ENCODE data around the gene GCAT.
"Not testable (repeated sequence)": the region's sequence is repeated elsewhere in the genome, so short reads cannot be mapped to it uniquely, and the experiment has no call there.

Gene GCAT

DNA sequence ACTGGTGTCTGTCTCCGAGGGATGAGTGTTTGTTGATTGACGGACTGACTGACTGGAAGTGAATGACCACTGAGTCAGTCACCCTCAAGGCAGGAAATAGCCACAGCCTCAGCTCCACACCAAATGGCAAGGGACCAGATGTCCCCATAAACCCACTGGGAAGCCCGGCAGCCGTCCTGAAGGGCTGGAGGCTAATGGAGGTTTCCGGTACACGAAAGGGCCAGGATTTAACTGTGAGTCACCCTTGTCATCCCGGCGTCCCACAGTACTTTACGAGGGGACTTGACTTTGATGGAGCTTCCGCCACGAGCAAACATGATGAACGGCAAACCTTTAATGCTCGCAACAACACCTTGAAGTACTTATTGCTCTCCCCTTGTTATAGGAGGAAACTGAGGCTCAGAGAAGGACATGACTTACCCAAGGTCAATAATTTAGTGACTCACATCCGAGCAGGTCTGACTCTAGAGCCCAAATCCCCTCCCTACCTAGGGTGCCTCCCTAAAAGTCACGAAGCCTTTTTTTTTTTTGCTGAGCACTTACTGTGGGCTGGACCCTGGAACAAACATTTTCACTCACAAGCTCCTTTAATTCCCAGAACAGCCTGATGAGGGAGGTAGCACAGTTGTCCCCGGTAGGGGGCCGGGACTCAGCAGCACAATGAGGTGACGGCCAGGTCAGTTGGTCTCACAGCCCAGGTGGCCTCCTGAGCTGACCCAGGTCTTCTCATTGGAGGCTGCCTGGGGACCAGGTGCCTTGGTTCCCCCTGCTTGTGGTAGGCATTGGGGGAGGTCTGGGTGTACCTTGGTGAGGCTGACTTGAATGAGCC lies 25.2 kb upstream of the GCAT start:
- no peak for DNase-seq

DNA sequence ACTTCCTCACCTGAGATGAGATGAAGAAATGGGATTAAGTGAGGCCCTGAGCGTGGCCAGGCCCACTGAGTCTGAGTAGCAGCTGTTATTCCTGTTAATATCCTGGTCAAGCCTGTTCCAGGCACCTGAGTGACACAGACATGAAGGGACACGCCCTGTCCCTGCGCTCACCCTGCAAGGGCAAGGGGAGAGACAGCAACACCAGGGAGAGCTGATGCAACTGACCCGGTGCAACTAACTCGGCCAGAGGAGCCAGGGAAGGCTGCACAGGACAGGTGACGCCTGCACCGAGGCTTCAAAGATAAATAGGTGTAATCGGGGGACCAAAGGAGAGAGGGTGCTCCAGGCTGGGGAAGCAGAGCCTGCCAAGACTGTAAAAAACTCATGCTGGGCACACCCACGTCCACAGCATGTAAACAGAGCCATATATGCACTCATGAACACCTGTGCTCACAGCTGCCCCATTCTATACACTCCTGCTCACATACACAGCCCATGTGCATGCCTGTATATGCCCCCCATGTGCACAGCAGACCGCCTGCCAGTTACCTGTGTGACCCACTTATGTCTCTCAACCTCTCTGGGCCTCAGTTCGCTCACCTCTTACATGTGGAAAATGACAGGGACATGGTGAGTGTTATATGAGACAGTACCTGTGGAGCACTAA lies 22.8 kb upstream of the GCAT start:
- peak in 1 of 2 experiments; percentile 54 for DNase-seq

DNA sequence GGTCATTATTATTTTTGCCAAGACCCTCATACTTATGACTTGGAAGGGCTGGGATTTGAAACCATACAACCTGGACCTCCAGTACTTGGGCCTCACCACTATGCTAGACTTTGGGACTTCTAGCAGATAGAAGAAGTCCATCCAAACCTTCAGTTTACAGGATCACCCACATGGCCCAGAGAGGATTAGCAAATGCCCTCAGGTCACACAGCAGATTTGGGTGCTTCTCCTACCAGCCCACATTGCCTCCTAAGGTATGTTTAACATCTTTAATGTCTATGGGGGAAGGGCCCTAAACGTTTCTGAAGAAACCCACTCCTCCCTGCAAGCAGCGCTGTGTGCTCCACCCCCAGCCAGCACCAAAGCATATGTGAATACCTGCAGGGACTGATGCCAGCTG lies 17.5 kb upstream of the GCAT start:
- no peak for DNase-seq

DNA sequence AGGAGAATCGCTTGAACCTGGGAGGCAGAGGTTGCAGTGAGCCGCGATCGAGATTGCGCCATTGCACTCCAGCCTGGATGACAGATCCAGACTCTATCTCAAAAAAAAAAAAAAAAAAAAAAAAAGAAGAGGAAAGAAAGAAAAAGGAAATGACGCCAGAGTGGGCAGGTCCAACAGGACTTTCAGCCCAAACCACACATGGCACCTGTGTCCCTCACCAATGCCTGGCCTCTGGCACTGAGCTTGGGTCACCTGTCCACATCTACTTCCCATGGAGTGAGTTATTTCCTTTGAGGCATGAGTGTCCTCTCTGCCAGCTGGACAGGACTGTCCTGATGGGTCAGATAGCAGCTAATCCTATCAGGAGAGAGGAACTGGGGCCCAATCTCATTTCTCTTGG lies 15.2 kb upstream of the GCAT start:
- DNase-seq = no peak

DNA sequence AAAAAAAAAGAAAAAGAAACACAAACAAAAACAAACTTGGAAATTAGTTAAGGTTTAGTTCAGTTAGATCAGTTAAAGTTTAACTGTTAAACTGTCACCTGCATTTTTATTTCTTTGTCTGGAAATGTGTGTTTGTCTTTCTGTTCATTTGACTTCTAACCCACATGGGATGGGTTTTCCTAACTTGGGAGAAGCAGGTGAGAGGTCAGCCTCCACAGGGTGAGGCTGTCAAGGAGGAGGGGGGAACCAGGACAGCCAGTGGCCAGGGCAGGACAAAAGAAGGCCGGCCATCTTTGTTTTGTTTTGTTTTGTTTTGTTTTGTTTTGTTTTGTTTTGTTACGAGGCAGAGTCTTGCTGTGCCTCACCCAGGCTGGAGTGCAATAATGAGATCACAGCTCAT lies 13.4 kb upstream of the GCAT start:
- no peak for DNase-seq

DNA sequence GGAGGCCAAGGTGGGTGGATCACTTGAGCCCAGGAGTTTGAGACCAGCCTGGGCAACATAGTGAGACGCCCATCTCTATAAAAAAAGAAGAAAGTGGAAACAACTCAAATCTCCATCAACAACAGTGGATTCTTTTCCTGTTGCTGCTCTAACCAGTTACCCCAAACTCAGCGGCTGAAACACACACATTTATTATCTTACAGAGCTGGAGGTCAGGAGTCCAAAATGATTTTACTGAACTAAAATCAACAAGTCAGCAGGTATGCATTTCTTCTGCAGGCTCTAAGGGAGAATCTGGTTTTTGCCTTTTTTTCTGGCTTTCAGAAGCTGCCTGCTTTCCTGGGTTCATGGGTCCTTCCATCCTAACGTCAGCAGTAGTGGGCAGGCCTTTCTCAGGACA lies 11.7 kb upstream of the GCAT start:
- no peak for DNase-seq

DNA sequence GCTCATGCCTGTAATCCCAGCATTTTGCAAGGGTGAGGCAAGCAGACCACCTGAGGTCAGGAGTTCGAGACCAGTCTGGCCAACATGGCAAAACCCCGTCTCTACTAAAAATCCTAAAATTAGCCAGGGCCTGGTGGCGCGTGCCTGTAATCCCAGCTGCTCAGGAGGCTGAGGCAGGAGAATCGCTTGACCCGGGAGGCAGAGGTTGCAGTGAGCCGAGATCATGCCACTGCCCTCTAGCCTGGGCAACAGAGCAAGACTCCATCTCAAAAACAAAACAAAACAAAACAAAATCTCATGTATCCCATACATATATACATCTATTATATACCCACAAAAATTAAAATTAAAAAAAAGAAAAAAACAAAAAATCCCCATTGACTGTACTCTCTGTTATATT lies 10.5 kb upstream of the GCAT start:
- DNase-seq = not testable (repeated sequence)

DNA sequence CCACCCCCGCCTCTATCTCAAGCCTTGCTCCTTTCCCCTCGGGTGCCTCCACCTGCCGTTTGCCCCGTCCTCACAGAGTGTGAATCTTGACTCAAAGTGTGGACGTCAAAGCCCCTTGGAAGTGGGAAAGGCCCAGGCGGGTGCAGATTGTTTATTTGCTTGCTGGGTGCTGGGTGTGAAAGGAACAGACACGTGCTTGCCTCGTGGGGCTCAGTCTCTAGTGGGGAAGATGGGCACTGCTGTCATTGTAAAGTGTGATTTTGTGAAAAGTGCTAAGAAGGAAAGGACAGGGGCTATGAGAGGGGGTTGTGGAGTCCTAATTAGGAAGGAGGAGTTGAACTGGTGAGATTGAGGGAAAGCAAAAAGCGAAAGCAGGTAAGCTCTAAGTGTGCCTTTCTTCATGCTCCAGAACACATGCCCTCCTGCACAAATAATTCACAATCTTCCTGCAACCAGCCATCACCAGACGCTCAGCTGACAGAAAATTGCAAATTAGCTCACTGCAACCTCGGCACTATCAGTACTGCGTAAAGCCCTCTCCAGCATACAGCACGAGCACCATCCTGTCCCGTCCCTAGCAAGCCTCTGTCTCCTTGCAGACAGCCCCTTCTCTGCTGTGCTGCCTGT lies 9.7 kb upstream of the GCAT start:
- no peak for DNase-seq

DNA sequence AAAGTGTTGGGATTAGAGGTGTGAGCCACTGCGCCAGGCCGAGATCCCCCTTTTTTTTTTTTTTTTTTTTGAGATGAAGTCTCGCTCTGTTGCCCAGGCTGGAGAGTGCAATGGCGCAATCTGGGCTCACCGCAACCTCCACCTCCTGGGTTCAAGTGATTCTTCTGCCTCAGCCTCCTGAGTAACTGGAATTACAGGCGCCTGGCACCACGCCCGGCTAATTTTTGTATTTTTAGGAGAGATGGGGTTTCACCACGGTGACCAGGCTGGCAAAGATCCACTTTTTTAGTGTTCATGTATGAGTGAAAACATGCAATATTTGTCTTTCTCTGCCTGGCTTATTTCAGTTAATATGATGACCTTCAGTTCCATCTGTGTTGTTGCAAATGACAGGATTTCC lies 7.8 kb upstream of the GCAT start:
- DNase-seq = not testable (repeated sequence)

DNA sequence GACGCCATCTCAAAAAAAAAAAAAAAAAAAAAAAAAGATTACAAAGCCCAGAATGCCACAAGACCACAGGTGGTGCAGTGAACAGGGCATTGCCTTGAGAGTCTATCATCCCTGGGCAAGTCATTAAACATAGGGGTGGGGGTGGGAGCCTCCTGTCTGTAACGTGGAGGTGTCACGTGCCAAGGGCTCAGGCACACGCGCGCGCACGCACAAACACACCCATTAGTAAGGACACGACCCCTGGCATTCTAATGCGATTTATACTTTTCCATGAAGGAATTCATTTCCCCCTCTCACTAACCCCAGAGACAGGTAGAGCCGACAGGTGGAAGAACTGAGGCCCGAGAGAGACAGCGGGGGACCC lies 5.8 kb upstream of the GCAT start:
- peak; percentile 53 to 77 for DNase-seq

DNA sequence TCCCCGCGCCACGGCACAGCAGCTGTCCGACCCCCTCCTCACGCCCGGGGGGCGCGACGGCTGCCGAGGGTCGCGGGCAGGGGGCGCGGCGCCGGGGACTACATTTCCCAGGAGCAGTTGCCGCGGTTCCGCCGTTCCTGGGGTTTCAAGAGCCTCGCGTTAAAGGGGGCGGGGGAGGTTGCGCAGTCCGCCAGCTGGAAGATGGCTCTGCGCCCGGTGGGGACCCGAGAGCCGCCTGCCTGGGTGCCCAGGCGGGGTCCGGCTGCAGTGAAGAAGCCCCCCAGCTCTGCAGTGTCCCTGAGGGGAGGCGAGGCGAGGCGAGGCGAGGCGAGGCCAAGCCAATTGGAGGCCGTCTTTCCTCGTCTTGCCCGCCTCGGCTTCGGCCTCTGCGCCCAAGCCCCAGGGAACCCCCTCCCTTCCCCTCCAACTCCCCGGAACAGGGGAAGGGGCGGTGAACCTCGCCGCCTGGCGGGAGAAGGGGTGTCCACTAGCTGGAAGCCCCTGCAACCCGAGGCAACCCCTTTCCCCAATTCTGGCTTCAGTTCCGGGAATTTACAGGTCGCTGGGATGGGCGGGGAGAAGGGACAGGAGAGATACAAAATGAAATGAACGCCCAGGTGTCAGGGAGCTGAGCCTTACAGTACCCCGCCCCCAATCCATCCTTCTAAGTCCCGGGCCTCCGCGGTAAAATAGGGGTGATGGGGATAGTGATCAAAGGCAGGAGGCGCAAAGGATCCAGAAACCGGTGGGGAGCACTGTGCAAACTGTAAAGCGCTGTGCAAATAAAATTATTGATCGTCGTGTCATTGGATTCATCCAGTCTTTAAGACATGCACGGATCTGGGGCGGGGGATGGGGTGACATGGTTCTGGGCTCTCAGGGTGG lies 5.2 kb upstream of the GCAT start:
- DNase-seq = peak; percentile 32 to 78

DNA sequence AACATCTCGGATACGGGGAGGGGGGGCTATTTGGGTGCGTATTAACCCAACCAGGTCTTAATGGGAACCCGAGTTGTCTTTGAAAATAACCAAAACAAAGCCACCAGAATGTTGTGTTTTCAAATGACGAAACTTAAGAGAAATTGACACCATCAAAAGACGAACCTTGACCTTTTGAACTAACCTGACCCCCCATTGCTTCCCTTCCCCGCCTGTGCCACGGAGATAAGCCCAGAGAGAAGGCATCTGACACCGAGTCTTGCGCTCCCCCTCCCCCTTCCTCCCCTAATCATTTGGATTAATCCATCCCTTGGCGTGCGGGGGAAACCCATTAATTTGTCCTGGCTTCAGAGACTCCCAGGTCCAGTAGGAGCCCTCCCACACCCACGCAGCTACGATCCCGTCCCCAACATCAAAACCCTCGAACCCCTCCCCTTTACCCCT lies 4.5 kb upstream of the GCAT start:
- DNase-seq = peak; percentile 72 to 77

DNA sequence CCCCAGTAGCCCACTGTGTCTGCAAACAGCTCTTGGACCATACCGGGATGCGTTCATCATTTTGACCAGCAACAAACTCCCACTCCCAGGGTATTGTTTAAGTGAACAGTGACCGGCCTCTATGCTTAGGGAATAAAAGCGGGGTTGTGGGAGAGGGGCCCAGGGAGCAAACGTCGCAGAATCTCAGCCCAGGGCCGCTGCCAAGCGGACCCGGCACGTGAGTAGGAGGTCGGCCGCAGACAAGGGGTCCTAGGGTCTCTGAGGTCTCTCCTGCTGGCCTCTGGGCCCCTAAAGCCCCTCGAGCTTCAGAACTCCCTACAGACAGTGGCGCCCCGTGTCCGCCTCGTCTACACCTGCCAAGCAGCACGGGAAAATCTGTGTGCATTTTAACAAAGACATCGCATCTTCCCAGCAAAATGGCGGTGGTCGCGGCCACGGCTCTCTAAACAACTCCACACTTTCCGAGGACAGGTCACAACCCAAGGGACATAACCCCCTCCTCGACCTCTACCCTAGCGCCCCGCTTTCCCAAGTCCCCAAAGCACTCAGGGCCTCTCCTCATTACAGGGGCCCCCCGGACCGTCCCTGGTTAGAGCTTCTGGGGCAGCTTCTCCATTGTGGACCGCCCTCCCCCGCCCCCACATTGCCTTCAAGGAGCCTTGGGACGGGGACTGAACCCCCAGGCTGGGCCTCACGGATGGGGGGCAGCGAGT lies 3.9 kb upstream of the GCAT start:
- DNase-seq = peak; percentile 72 to 77

DNA sequence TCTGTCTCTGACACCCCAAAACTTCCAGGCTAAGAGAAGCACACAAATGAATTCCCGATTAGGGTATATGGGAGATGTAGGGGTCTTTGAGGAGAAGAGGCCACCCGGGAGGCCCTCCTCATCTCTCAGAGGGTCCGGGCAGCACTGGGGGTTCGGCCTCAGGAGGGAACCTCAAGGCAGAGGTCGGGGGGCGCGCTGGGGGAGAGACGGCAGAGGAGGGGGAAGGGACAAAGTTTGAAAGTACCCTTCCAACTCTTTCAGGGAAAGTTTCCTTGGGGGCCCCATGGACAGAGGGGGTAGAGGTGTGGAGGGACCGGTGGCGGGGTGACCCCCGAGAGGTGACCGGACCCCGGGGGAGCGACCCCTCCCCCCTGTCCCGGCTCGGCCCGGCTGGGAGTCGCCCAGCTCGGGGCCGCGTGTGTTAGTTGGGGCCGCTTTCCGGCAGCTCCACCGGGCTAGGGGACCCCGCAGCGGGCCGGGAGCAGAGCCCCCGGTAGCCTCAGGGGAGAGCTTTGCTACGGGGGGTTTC lies 3.3 kb upstream of the GCAT start:
- DNase-seq = no peak

DNA sequence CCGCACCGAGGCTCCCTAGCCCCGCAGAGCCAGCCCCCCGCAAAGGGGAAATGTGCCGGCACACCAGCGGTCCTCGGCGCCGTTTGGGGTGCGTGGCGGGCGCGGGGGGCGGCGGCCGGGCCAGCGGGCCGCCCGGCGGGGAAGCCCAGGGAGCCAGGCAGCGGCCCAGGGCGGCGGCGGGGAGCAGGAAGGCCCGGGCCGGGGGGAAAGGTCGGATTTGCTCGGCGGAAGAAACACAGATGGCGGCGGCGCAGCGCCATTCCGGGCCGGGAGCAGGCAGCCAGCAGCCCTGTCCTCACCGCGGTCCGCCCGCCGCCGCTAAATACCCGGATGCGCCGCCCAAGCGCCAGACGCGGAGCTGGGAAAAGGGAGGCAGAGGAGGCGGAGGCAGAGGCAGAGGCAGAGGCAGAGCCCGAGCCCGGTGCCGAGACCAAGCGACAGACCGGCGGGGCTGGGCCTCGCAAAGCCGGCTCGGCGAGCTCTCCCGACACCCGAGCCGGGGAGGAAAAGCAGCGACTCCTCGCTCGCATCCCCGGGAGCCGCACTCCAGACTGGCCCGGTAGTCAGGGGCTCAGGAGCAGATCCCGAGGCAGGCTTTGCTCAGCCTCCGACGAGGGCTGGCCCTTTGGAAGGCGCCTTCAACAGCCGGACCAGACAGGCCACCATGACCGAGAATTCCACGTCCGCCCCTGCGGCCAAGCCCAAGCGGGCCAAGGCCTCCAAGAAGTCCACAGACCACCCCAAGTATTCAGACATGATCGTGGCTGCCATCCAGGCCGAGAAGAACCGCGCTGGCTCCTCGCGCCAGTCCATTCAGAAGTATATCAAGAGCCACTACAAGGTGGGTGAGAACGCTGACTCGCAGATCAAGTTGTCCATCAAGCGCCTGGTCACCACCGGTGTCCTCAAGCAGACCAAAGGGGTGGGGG lies 2.6 kb upstream of the GCAT start:
- DNase-seq = peak; percentile 47 to 76

DNA sequence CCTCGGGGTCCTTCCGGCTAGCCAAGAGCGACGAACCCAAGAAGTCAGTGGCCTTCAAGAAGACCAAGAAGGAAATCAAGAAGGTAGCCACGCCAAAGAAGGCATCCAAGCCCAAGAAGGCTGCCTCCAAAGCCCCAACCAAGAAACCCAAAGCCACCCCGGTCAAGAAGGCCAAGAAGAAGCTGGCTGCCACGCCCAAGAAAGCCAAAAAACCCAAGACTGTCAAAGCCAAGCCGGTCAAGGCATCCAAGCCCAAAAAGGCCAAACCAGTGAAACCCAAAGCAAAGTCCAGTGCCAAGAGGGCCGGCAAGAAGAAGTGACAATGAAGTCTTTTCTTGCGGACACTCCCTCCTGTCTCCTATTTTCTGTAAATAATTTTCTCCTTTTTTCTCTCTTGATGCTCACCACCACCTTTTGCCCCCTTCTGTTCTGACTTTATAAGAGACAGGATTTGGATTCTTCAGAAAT lies 1.9 kb upstream of the GCAT start:
- no peak for DNase-seq

DNA sequence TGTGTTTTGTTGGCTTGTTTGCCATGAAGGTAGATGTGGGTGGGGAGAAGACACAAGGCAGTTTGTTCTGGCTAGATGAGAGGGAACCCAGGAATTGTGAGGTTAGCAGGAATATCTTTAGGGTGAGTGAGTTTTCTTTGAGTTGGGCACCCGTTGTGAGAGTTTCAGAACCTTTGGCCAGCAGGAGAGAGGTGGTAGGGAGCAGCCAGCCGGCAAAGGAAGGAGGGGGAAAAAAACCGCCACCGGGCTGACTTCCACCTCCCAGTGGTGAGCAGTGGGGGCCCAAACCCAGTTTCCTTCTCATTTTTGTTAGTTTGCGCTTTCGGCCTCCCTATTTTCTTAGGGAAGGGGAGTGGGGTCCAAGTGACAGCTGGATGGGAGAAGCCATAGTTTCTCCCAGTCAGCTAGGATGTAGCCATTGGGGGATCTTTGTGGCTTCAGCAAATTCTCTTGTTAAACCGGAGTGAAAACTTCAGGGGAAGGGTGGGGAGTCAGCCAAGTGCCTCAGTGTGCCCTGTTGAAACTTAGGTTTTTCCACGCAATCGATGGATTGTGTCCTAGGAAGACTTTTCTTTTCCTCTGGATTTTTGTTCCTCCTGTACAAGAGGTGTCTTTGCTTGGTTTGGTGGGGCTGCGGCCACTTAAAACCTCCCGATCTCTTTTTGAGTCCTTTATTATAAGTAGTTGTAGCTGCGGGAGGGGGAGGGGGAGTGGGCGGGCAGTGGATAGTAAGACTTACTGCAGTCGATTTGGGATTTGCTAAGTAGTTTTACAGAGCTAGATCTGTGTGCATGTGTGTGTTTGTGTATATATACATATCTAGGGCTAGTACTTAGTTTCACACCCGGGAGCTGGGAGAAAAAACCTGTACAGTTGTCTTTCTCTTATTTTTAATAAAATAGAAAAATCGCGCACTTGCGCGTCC lies 1.1 kb upstream of the GCAT start:
- DNase-seq = peak in 1 of 2 experiments; percentile 43

DNA sequence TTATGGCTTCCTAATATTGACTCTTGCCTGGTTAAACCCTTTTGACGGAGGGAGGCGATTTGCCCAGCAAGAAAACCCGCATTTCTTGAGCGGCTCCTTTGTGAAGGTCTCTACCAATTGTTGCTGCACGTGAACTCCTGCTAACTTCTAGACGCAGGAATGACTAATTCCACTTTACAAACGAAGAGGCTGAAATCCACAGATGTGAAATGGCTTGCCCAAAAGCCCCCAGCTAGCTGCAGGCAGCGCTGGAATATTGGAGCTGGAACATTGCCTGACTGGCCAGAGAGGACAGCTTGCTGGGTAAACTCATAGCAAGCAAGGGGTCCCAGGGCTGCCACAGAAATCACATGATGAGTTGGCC lies 542 bp downstream of the GCAT start:
- DNase-seq = no peak

DNA sequence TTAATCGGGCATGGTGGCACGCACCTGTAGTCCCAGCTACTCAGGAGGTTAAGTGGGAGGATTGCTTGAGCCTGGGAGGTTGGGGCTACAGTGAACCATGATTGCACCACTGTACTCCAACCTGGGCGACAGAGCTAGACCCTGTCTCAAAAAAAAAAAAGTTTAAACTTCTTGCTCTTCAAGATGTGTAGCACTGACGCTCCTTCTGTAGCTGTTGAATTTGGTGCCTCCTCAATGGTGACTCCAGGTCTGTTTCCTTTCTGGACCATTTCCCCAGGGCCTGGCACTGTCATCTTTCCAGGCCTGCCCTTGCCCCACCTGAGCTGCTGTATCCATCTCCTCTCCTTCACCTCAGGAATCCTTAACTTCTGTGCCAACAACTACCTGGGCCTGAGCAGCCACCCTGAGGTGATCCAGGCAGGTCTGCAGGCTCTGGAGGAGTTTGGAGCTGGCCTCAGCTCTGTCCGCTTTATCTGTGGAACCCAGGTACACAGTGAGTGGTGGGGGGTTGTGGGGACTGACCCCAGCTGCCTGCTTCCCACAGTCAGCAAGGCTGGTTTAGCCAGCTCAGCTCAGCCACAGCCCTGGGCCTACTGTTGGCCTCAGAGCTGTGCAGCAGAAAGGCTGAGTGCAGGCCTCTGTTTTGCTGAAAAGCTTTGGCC lies 2.1 kb downstream of the GCAT start:
- no peak for DNase-seq

All from NCI-H526 (cell line).